Stimulated activated CD4-positive, alpha-beta T cell treated with anti-CD3 and anti-CD28 coated beads, TNF-alpha, amount 100 ng/mL, for 4 hours (primary cell): Measurements from ENCODE around the gene DNAH14.
"Not testable (repeated sequence)": the region's sequence is repeated elsewhere in the genome, so short reads cannot be mapped to it uniquely, and the experiment has no call there.

Source experiments
- DNase-seq, 3 experiments: peaks; one replicate each; pipeline ENCODE4 v3.0.0-alpha.2; 2020; ENCODE audit warnings: low read depth in 3 of 3

Gene DNAH14

GRCh38 chr1:224929335-224930237 lies at the start of gene DNAH14:
TSS of gene DNAH14 (plus strand) at chr1:224929675. CDS start at chr1:224952703, 23,028 bp downstream.
- no peak for DNase-seq

- DNase-seq = no peak
Observed at GRCh38 chr1:224880593-224881307, 48.7 kb upstream of the DNAH14 start.

- DNase-seq = not testable (repeated sequence)
Observed at GRCh38 chr1:224881308-224881692, 48.2 kb upstream of the DNAH14 start.

GRCh38 chr1:224881762-224882211 lies 47.7 kb upstream of the DNAH14 start:
- DNase-seq = no peak

- no peak for DNase-seq
Observed at GRCh38 chr1:224882264-224882663, 47.2 kb upstream of the DNAH14 start.

GRCh38 chr1:224883091-224883490 lies 46.4 kb upstream of the DNAH14 start:
- DNase-seq = no peak

- no peak for DNase-seq
Observed at GRCh38 chr1:224884361-224884801, 45.1 kb upstream of the DNAH14 start.

- DNase-seq = not testable (repeated sequence)
Observed at GRCh38 chr1:224885376-224885775, 44.1 kb upstream of the DNAH14 start.

- no peak for DNase-seq
Observed at GRCh38 chr1:224894915-224895314, 34.6 kb upstream of the DNAH14 start.

- no peak for DNase-seq
Observed at GRCh38 chr1:224896130-224896781, 33.2 kb upstream of the DNAH14 start.

- no peak for DNase-seq
Observed at GRCh38 chr1:224897529-224898327, 31.7 kb upstream of the DNAH14 start.

- DNase-seq = no peak
Observed at GRCh38 chr1:224898937-224899336, 30.5 kb upstream of the DNAH14 start.

GRCh38 chr1:224900062-224900630 lies 29.3 kb upstream of the DNAH14 start:
- no peak for DNase-seq

- DNase-seq = no peak
Observed at GRCh38 chr1:224901087-224901810, 28.2 kb upstream of the DNAH14 start.

GRCh38 chr1:224903955-224904354 lies 25.5 kb upstream of the DNAH14 start:
- DNase-seq = no peak

- DNase-seq = no peak
Observed at GRCh38 chr1:224906340-224906739, 23.1 kb upstream of the DNAH14 start.

GRCh38 chr1:224911217-224911616 lies 18.3 kb upstream of the DNAH14 start:
- DNase-seq = no peak

- DNase-seq = no peak
Observed at GRCh38 chr1:224914292-224914900, 15.1 kb upstream of the DNAH14 start.

GRCh38 chr1:224919508-224919907 lies 10.0 kb upstream of the DNAH14 start:
- DNase-seq = no peak

- no peak for DNase-seq
Observed at GRCh38 chr1:224920930-224921329, 8.5 kb upstream of the DNAH14 start.
